Hepatocyte (in vitro differentiated cells): ENCODE measurements around the gene MRTFB. TPM values are rescaled to one million over a fixed set of nuclear protein-coding genes. Genes with fewer than 3 reads are reported as not detected.

Experiments used
- DNase-seq: peaks from one replicate; pipeline ENCODE4 v3.0.0-alpha.2; 2016; ENCODE audit warnings: low spot score
- H2AFZ ChIP-seq: fragments of 200-600 bp; sonication (generic); 2 replicates; pipeline ENCODE4 v1.6.0; 2016; ENCODE audit warnings: antibody characterized with exemption, mild to moderate bottlenecking
- H3K27ac ChIP-seq: fragments of 200-600 bp; sonication (generic); 2 replicates; pipeline ENCODE4 v1.5.1; 2016; ENCODE audit warnings: mild to moderate bottlenecking
- H3K27me3 ChIP-seq: fragments of 200-600 bp; sonication (generic); 2 replicates; pipeline ENCODE4 v1.6.1; 2016
- H3K36me3 ChIP-seq: fragments of 200-600 bp; sonication (generic); replicated peaks from 2 replicates; pipeline ENCODE4 v1.5.1; 2016; ENCODE audit warnings: low read depth; ENCODE audit not compliant: insufficient read depth
- H3K4me1 ChIP-seq: fragments of 200-600 bp; sonication (generic); 2 replicates; pipeline ENCODE4 v1.5.1; 2016; ENCODE audit warnings: mild to moderate bottlenecking, moderate library complexity; ENCODE audit not compliant: insufficient read depth
- H3K4me2 ChIP-seq: fragments of 200-600 bp; sonication (generic); 2 replicates; pipeline ENCODE4 v1.6.0; 2016
- H3K4me3 ChIP-seq: fragments of 200-600 bp; sonication (generic); 2 replicates; pipeline ENCODE4 v1.5.1; 2016; ENCODE audit warnings: mild to moderate bottlenecking
- H3K79me2 ChIP-seq: fragments of 200-600 bp; sonication (generic); 2 replicates; pipeline ENCODE4 v1.6.0; 2017; ENCODE audit warnings: mild to moderate bottlenecking
- H3K9me2 ChIP-seq: fragments of 200-600 bp; sonication (generic); replicated peaks from 2 replicates; pipeline ENCODE4 v1.6.0; 2017; ENCODE audit warnings: mild to moderate bottlenecking; ENCODE audit not compliant: insufficient read depth
- H3K9me3 ChIP-seq: fragments of 200-600 bp; sonication (generic); 2 replicates; pipeline ENCODE4 v1.5.1; 2016; ENCODE audit warnings: low read depth, mild to moderate bottlenecking
- H4K20me1 ChIP-seq: fragments of 200-600 bp; sonication (generic); 2 replicates; pipeline ENCODE4 v1.6.0; 2016; ENCODE audit warnings: mild to moderate bottlenecking; ENCODE audit not compliant: insufficient read depth, poor library complexity, severe bottlenecking
- CTCF ChIP-seq: fragments of 200-600 bp; sonication (generic); IDR thresholded peaks from 2 replicates; pipeline ENCODE4 v1.5.1; 2016; ENCODE audit warnings: antibody characterized with exemption, mild to moderate bottlenecking; ENCODE audit not compliant: poor library complexity
- EZH2 ChIP-seq: fragments of 200-600 bp; sonication (generic); IDR thresholded peaks from 2 replicates; pipeline ENCODE4 v1.6.1; 2016; ENCODE audit warnings: antibody characterized with exemption, mild to moderate bottlenecking, borderline replicate concordance
- EZH2phosphoT487 ChIP-seq: fragments of 200-600 bp; sonication (generic); IDR thresholded peaks from one replicate; pipeline ENCODE4 v1.6.1; 2018; ENCODE audit warnings: antibody characterized with exemption, mild to moderate bottlenecking, low read depth, moderate library complexity; ENCODE audit not compliant: unreplicated experiment, severe bottlenecking
- WGBS: methylation state at CpG from one replicate; pipeline ENCODE4 v1.1.6; 2016; ENCODE audit warnings: low lambda C conversion rate; ENCODE audit errors: missing lambda C conversion rate; 5-methylcytosine and 5-hydroxymethylcytosine counted together
- polyA plus RNA-seq: library from polyadenylated mRNA; unstranded; fragments of >200 nt; fragmentation: Nextera tagmentation; extraction: Ambion mirVana; gene quantifications from 2 replicates; pipeline ENCODE4 v1.2.1, GENCODE V29; 2016
- total RNA-seq: library from RNA; depleted of rRNA; stranded (reverse); fragments of >200 nt; gene quantifications from 2 replicates; pipeline ENCODE4 v1.2.3, GENCODE V29; 2014

MRTFB gene
- total and polyA plus RNA-seq, 2 experiments from 2014 or later = 10.9 to 27.9 TPM

- Histone ChIP-seq H3K79me2 (no peaks in the 10 kb centered on the region), H3K4me1 (no peaks in the 10 kb centered on the region), H2AFZ (no peak overlapping the region), H4K20me1 (no peaks in the 10 kb centered on the region), H3K9me2 (no peaks in the 10 kb centered on the region), H3K4me3 (no peak overlapping the region), H3K9me3 (no peaks in the 10 kb centered on the region), H3K36me3 (no peaks in the 10 kb centered on the region), H3K4me2 (no peak overlapping the region), H3K27me3 (no peaks in the 10 kb centered on the region), H3K27ac (no peak overlapping the region)
- WGBS = 96% methylated on average over 3 of the region's 3 CpGs
- DNase-seq = no peak
- no peak for TF ChIP-seq EZH2phosphoT487
- TF ChIP-seq CTCF = no peak
- TF ChIP-seq EZH2 = no peak
Measured at GRCh38 chr16:14275934-14276333, 204.8 kb downstream of the MRTFB start.

- no peak overlapping the region for H3K27ac ChIP-seq
- H3K4me2 ChIP-seq = no peak overlapping the region
- no peaks in the 10 kb centered on the region for H3K9me3 ChIP-seq
- no peaks in the 10 kb centered on the region for H4K20me1 ChIP-seq
- TF ChIP-seq CTCF (no peak), EZH2phosphoT487 (no peak), EZH2 (no peak)
- no peak overlapping the region for H2AFZ ChIP-seq
- no peaks in the 10 kb centered on the region for H3K9me2 ChIP-seq
- H3K79me2 ChIP-seq = no peaks in the 10 kb centered on the region
- H3K4me3 ChIP-seq = no peak overlapping the region
- DNase-seq = no peak
- no peaks in the 10 kb centered on the region for H3K27me3 ChIP-seq
- H3K36me3 ChIP-seq = no peaks in the 10 kb centered on the region
- H3K4me1 ChIP-seq = no peaks in the 10 kb centered on the region
- 45% methylated on average over 2 of the region's 2 CpGs for WGBS
Measured at GRCh38 chr16:14278749-14279148, 207.6 kb downstream of the MRTFB start.

GRCh38 chr16:14280541-14280940, 209.4 kb downstream of the MRTFB start:
- Histone ChIP-seq H3K4me3 (no peak overlapping the region), H4K20me1 (no peaks in the 10 kb centered on the region), H3K4me2 (no peak overlapping the region), H3K9me2 (no peaks in the 10 kb centered on the region), H3K27me3 (no peaks in the 10 kb centered on the region), H3K4me1 (no peaks in the 10 kb centered on the region), H2AFZ (no peak overlapping the region), H3K9me3 (no peaks in the 10 kb centered on the region), H3K36me3 (no peaks in the 10 kb centered on the region), H3K79me2 (no peaks in the 10 kb centered on the region), H3K27ac (no peak overlapping the region)
- 86% methylated on average over 2 of the region's 2 CpGs for WGBS
- DNase-seq = no peak
- TF ChIP-seq EZH2phosphoT487 (no peak), CTCF (no peak)

- no peaks in the 10 kb centered on the region for H4K20me1 ChIP-seq
- DNase-seq = no peak
- no peaks in the 10 kb centered on the region for H3K9me2 ChIP-seq
- H3K36me3 ChIP-seq = no peaks in the 10 kb centered on the region
- TF ChIP-seq EZH2 = no peak
- no peak for TF ChIP-seq CTCF
- no peak for TF ChIP-seq EZH2phosphoT487
- H3K4me3 ChIP-seq = no peak overlapping the region
- no peak overlapping the region for H3K27ac ChIP-seq
- H3K4me1 ChIP-seq = no peaks in the 10 kb centered on the region
- H3K79me2 ChIP-seq = no peaks in the 10 kb centered on the region
- no peak overlapping the region for H3K4me2 ChIP-seq
- 77% methylated on average over 7 of the region's 7 CpGs for WGBS
- no peak overlapping the region for H2AFZ ChIP-seq
- H3K9me3 ChIP-seq = no peaks in the 10 kb centered on the region
- no peaks in the 10 kb centered on the region for H3K27me3 ChIP-seq
Measured at GRCh38 chr16:14283786-14284185, 212.7 kb downstream of the MRTFB start.
